ENCODE measurements around the gene STXBP4. TPM values are rescaled to one million over a fixed set of nuclear protein-coding genes. Genes with fewer than 3 reads are reported as not detected.

Gene STXBP4
- total RNA-seq, 5 donors from 2014 or later (not counting 1 experiment from before 2014, with no cell fraction given), result 5.7 to 10.6 (median 9.1) TPM

GRCh38 chr17:54933921-54934320 lies 34.6 kb upstream of the STXBP4 start:
- no peaks in the 10 kb centered on the region for H3K9me3 ChIP-seq
- Mint-ChIP-seq H3K9me3 (no peaks in the 10 kb centered on the region), H3K27me3 (peaks cover 4 to 12% of the 10 kb centered on the region in 2 donors), H3K4me1 (peaks cover 0 to under 1% (median 0%) of the 10 kb centered on the region in 3 donors), H3K4me3 (no peak overlapping the region), H3K27ac (no peak overlapping the region), H3K36me3 (no peaks in the 10 kb centered on the region)
- H3K27me3 ChIP-seq (replicated peaks in 1 of 2; ENCODE audit: control insufficient read depth in 2 of 2, extremely low read depth in 1 of 2, insufficient read depth in 2 of 2, low read length in 1 of 2), result peaks cover 0 to 7% of the 10 kb centered on the region in 2 experiments
- H3K4me1 ChIP-seq (ENCODE audit: control insufficient read depth in 1 of 2, extremely low read depth in 1 of 2, insufficient read depth in 2 of 2, low read length in 2 of 2), result no peaks in the 10 kb centered on the region
- POLR2A ChIA-PET, result no interaction called here
- CTCF ChIA-PET, result no interaction called here
- no peak overlapping the region for H3K27ac ChIP-seq (ENCODE audit: low read length)
- no peaks in the 10 kb centered on the region for H3K36me3 ChIP-seq (ENCODE audit: control insufficient read depth in 2 of 2, extremely low read depth in 1 of 2, insufficient read depth in 1 of 2, low read length in 1 of 2)
- DNase-seq (no peak), ATAC-seq (replicated peaks in 1 of 4) (no peak)
- H3K4me3 ChIP-seq (ENCODE audit: control insufficient read depth in 1 of 2, extremely low read depth in 1 of 2, low read length in 1 of 2), result no peak overlapping the region
- WGBS (ENCODE audit: insufficient coverage), result 100% methylated on average over 2 of the region's 3 CpGs

GRCh38 chr17:54935471-54935870 lies 33.1 kb upstream of the STXBP4 start:
- no peaks in the 10 kb centered on the region for H3K9me3 ChIP-seq
- ATAC-seq (replicated peaks in 1 of 4) (no peak), DNase-seq (no peak)
- H3K27me3 Mint-ChIP-seq, result peaks cover 4 to 9% of the 10 kb centered on the region in 2 donors
- H3K4me3 Mint-ChIP-seq, result no peak overlapping the region
- peaks cover 0 to 4% of the 10 kb centered on the region in 2 experiments for H3K27me3 ChIP-seq (replicated peaks in 1 of 2; ENCODE audit: control insufficient read depth in 2 of 2, extremely low read depth in 1 of 2, insufficient read depth in 2 of 2, low read length in 1 of 2)
- no peaks in the 10 kb centered on the region for H3K36me3 ChIP-seq (ENCODE audit: control insufficient read depth in 2 of 2, extremely low read depth in 1 of 2, insufficient read depth in 1 of 2, low read length in 1 of 2)
- WGBS (ENCODE audit: insufficient coverage), result 44% methylated on average over 1 of the region's 5 CpGs
- POLR2A ChIA-PET, result no interaction called here
- no peaks in the 10 kb centered on the region for H3K4me1 Mint-ChIP-seq
- no peaks in the 10 kb centered on the region for H3K9me3 Mint-ChIP-seq
- no peak overlapping the region for H3K27ac ChIP-seq (ENCODE audit: low read length)
- CTCF ChIA-PET, result no interaction called here
- H3K27ac Mint-ChIP-seq, result no peak overlapping the region
- H3K36me3 Mint-ChIP-seq, result no peaks in the 10 kb centered on the region
- no peaks in the 10 kb centered on the region for H3K4me1 ChIP-seq (ENCODE audit: control insufficient read depth in 1 of 2, extremely low read depth in 1 of 2, insufficient read depth in 2 of 2, low read length in 2 of 2)
- H3K4me3 ChIP-seq (ENCODE audit: control insufficient read depth in 1 of 2, extremely low read depth in 1 of 2, low read length in 1 of 2), result no peak overlapping the region

GRCh38 chr17:54937018-54937417 lies 31.5 kb upstream of the STXBP4 start:
- Histone ChIP-seq H3K4me3 (ENCODE audit: control insufficient read depth in 1 of 2, extremely low read depth in 1 of 2, low read length in 1 of 2) (no peak overlapping the region), H3K36me3 (ENCODE audit: control insufficient read depth in 2 of 2, extremely low read depth in 1 of 2, insufficient read depth in 1 of 2, low read length in 1 of 2) (no peaks in the 10 kb centered on the region), H3K27ac (ENCODE audit: low read length) (no peak overlapping the region), H3K4me1 (ENCODE audit: control insufficient read depth in 1 of 2, extremely low read depth in 1 of 2, insufficient read depth in 2 of 2, low read length in 2 of 2) (no peaks in the 10 kb centered on the region), H3K27me3 (replicated peaks in 1 of 2; ENCODE audit: control insufficient read depth in 2 of 2, extremely low read depth in 1 of 2, insufficient read depth in 2 of 2, low read length in 1 of 2) (no peaks in the 10 kb centered on the region), H3K9me3 (no peaks in the 10 kb centered on the region)
- H3K4me1 Mint-ChIP-seq, result no peaks in the 10 kb centered on the region
- DNase-seq (no peak), ATAC-seq (replicated peaks in 1 of 4) (no peak)
- H3K27ac Mint-ChIP-seq, result no peak overlapping the region
- no peaks in the 10 kb centered on the region for H3K9me3 Mint-ChIP-seq
- no peaks in the 10 kb centered on the region for H3K36me3 Mint-ChIP-seq
- no peak overlapping the region for H3K4me3 Mint-ChIP-seq
- ChIA-PET CTCF (interaction anchor here in 1 of 2 donors (0.6 kb wide), 1 partner anchor 199 kb away, joined by 3 read pairs; no protein-coding TSS in a partner anchor), POLR2A (no interaction called here)
- 81% methylated on average over 2 of the region's 5 CpGs for WGBS (ENCODE audit: insufficient coverage)
- H3K27me3 Mint-ChIP-seq, result peaks cover 1 to 6% of the 10 kb centered on the region in 2 donors

- CTCF ChIA-PET, result interaction anchor here in 1 of 2 donors (0.6 kb wide), 1 partner anchor 199 kb away, joined by 3 read pairs; no protein-coding TSS in a partner anchor
- H3K27ac Mint-ChIP-seq, result no peak overlapping the region
Observed at GRCh38 chr17:54937426-54937825, 31.1 kb upstream of the STXBP4 start.

GRCh38 chr17:54941285-54941684 lies 27.3 kb upstream of the STXBP4 start:
- Histone ChIP-seq H3K27ac (ENCODE audit: low read length) (no peak overlapping the region), H3K9me3 (no peaks in the 10 kb centered on the region), H3K4me3 (ENCODE audit: control insufficient read depth in 1 of 2, extremely low read depth in 1 of 2, low read length in 1 of 2) (no peak overlapping the region), H3K36me3 (ENCODE audit: control insufficient read depth in 2 of 2, extremely low read depth in 1 of 2, insufficient read depth in 1 of 2, low read length in 1 of 2) (no peaks in the 10 kb centered on the region), H3K4me1 (ENCODE audit: control insufficient read depth in 1 of 2, extremely low read depth in 1 of 2, insufficient read depth in 2 of 2, low read length in 2 of 2) (no peaks in the 10 kb centered on the region), H3K27me3 (replicated peaks in 1 of 2; ENCODE audit: control insufficient read depth in 2 of 2, extremely low read depth in 1 of 2, insufficient read depth in 2 of 2, low read length in 1 of 2) (no peaks in the 10 kb centered on the region)
- Mint-ChIP-seq H3K9me3 (no peaks in the 10 kb centered on the region), H3K27ac (no peak overlapping the region), H3K4me1 (no peaks in the 10 kb centered on the region), H3K36me3 (no peaks in the 10 kb centered on the region), H3K4me3 (no peak overlapping the region), H3K27me3 (peaks cover 0 to 4% of the 10 kb centered on the region in 2 donors)
- DNase-seq (no peak), ATAC-seq (replicated peaks in 1 of 4) (no peak)
- no CpG with 5 or more reads among the region's 1 CpG for WGBS (ENCODE audit: insufficient coverage)
- ChIA-PET POLR2A (no interaction called here), CTCF (no interaction called here)

More at GRCh38 chr17:54937426-54937825, 31.1 kb upstream of the STXBP4 start:
- Histone ChIP-seq H3K9me3 (no peaks in the 10 kb centered on the region), H3K4me1 (ENCODE audit: control insufficient read depth in 1 of 2, extremely low read depth in 1 of 2, insufficient read depth in 2 of 2, low read length in 2 of 2) (no peaks in the 10 kb centered on the region), H3K27me3 (replicated peaks in 1 of 2; ENCODE audit: control insufficient read depth in 2 of 2, extremely low read depth in 1 of 2, insufficient read depth in 2 of 2, low read length in 1 of 2) (no peaks in the 10 kb centered on the region), H3K4me3 (ENCODE audit: control insufficient read depth in 1 of 2, extremely low read depth in 1 of 2, low read length in 1 of 2) (no peak overlapping the region), H3K27ac (ENCODE audit: low read length) (no peak overlapping the region), H3K36me3 (ENCODE audit: control insufficient read depth in 2 of 2, extremely low read depth in 1 of 2, insufficient read depth in 1 of 2, low read length in 1 of 2) (no peaks in the 10 kb centered on the region)
- no peak for ATAC-seq (replicated peaks in 1 of 4)
- H3K9me3 Mint-ChIP-seq, result no peaks in the 10 kb centered on the region
- H3K27me3 Mint-ChIP-seq, result peaks cover 0 to 6% of the 10 kb centered on the region in 2 donors
- no peak for DNase-seq
- H3K36me3 Mint-ChIP-seq, result no peaks in the 10 kb centered on the region
- H3K4me3 Mint-ChIP-seq, result no peak overlapping the region
- no CpG with 5 or more reads among the region's 1 CpG for WGBS (ENCODE audit: insufficient coverage)
- no peaks in the 10 kb centered on the region for H3K4me1 Mint-ChIP-seq
- POLR2A ChIA-PET, result no interaction called here

GRCh38 chr17:54944796-54945195 lies 23.8 kb upstream of the STXBP4 start:
- 40% methylated on average over 1 of the region's 1 CpG for WGBS (ENCODE audit: insufficient coverage)

GRCh38 chr17:54945231-54945630 lies 23.3 kb upstream of the STXBP4 start:
- Mint-ChIP-seq H3K36me3 (no peaks in the 10 kb centered on the region), H3K4me3 (no peak overlapping the region), H3K27me3 (peaks cover 0 to 11% of the 10 kb centered on the region in 2 donors), H3K4me1 (no peaks in the 10 kb centered on the region), H3K27ac (no peak overlapping the region), H3K9me3 (no peaks in the 10 kb centered on the region)
- no peak overlapping the region for H3K27ac ChIP-seq (ENCODE audit: low read length)
- DNase-seq (no peak), ATAC-seq (replicated peaks in 1 of 4) (no peak)
- ChIA-PET CTCF (no interaction called here), POLR2A (interaction anchor here in 1 of 2 donors (0.7 kb wide), 1 partner anchor 12 kb away, joined by 3 read pairs; no protein-coding TSS in a partner anchor)
- no peaks in the 10 kb centered on the region for H3K27me3 ChIP-seq (replicated peaks in 1 of 2; ENCODE audit: control insufficient read depth in 2 of 2, extremely low read depth in 1 of 2, insufficient read depth in 2 of 2, low read length in 1 of 2)
- H3K4me3 ChIP-seq (ENCODE audit: control insufficient read depth in 1 of 2, extremely low read depth in 1 of 2, low read length in 1 of 2), result no peak overlapping the region
- no peaks in the 10 kb centered on the region for H3K36me3 ChIP-seq (ENCODE audit: control insufficient read depth in 2 of 2, extremely low read depth in 1 of 2, insufficient read depth in 1 of 2, low read length in 1 of 2)
- H3K4me1 ChIP-seq (ENCODE audit: control insufficient read depth in 1 of 2, extremely low read depth in 1 of 2, insufficient read depth in 2 of 2, low read length in 2 of 2), result no peaks in the 10 kb centered on the region
- H3K9me3 ChIP-seq, result no peaks in the 10 kb centered on the region
- no CpG with 5 or more reads among the region's 1 CpG for WGBS (ENCODE audit: insufficient coverage)

More at GRCh38 chr17:54944796-54945195, 23.8 kb upstream of the STXBP4 start:
- ATAC-seq (replicated peaks in 1 of 4) (no peak), DNase-seq (no peak)
- ChIA-PET POLR2A (interaction anchor here in 1 of 2 donors (0.7 kb wide), 1 partner anchor 12 kb away, joined by 3 read pairs; no protein-coding TSS in a partner anchor), CTCF (no interaction called here)
- no peak overlapping the region for H3K27ac ChIP-seq (ENCODE audit: low read length)
- Mint-ChIP-seq H3K27ac (no peak overlapping the region), H3K27me3 (peaks cover 0 to 11% of the 10 kb centered on the region in 2 donors), H3K4me1 (no peaks in the 10 kb centered on the region), H3K4me3 (no peak overlapping the region), H3K9me3 (no peaks in the 10 kb centered on the region), H3K36me3 (no peaks in the 10 kb centered on the region)
- H3K27me3 ChIP-seq (replicated peaks in 1 of 2; ENCODE audit: control insufficient read depth in 2 of 2, extremely low read depth in 1 of 2, insufficient read depth in 2 of 2, low read length in 1 of 2), result no peaks in the 10 kb centered on the region
- no peaks in the 10 kb centered on the region for H3K9me3 ChIP-seq
- no peaks in the 10 kb centered on the region for H3K4me1 ChIP-seq (ENCODE audit: control insufficient read depth in 1 of 2, extremely low read depth in 1 of 2, insufficient read depth in 2 of 2, low read length in 2 of 2)
- no peaks in the 10 kb centered on the region for H3K36me3 ChIP-seq (ENCODE audit: control insufficient read depth in 2 of 2, extremely low read depth in 1 of 2, insufficient read depth in 1 of 2, low read length in 1 of 2)
- no peak overlapping the region for H3K4me3 ChIP-seq (ENCODE audit: control insufficient read depth in 1 of 2, extremely low read depth in 1 of 2, low read length in 1 of 2)

All from T-cell (primary cell).